Body of pancreas (tissue), 4 donors: ENCODE results near the gene WNT5B. TPM values are rescaled to one million over a fixed set of nuclear protein-coding genes. Genes with fewer than 3 reads are reported as not detected.
"Not testable (repeated sequence)": the region's sequence is repeated elsewhere in the genome, so short reads cannot be mapped to it uniquely, and the experiment has no call there.

ENCODE experiments used
- ATAC-seq: fragments of 150-250 bp; one replicate; pipeline ENCODE4 v1.9.1; 2016
- DNase-seq, 4 donors: peaks; one replicate each; pipeline ENCODE4 v3.0.0-alpha.2; 2019
- H3K27ac ChIP-seq, 4 donors: fragments of 200-600 bp; sonication (generic); 1 replicate in 3 of 4; 2 replicates in 1 of 4; pipeline versions ENCODE4 v1.5.1 to v1.6.1; 2016 to 2019; ENCODE audit warnings: mild to moderate bottlenecking in 1 of 4, mixed read lengths in 1 of 4, moderate library complexity in 1 of 4
- H3K27me3 ChIP-seq, 2 donors: fragments of 200-600 bp; sonication (generic); one replicate each; pipeline ENCODE4 v1.6.0; 2016; ENCODE audit warnings: mild to moderate bottlenecking in 1 of 2
- H3K36me3 ChIP-seq, 2 donors: fragments of 200-600 bp; sonication (generic); replicated peaks in 1 of 2; 2 replicates each; pipeline ENCODE4 v1.5.1; 2016; ENCODE audit warnings: low read depth in 2 of 2; ENCODE audit not compliant: insufficient read depth in 1 of 2
- H3K4me1 ChIP-seq: fragments of 200-600 bp; sonication (generic); one replicate; pipeline ENCODE4 v1.6.0; 2016
- H3K4me3 ChIP-seq, 2 donors: fragments of 200-600 bp; sonication (generic); 1 replicate in 1 of 2; 2 replicates in 1 of 2; pipeline ENCODE4 v1.5.1; 2016 to 2019
- H3K9me3 ChIP-seq, 3 donors: fragments of 200-600 bp; sonication (generic); 1 replicate in 2 of 3; 2 replicates in 1 of 3; pipeline ENCODE4 v1.5.1; 2016
- CTCF ChIP-seq, 7 experiments: fragments of 450-650 bp in 4 of 7; fragments of 200-600 bp in 3 of 7; sonication (generic) in 3 of 7; IDR thresholded peaks; one replicate each; pipeline ENCODE4 v1.5.1; 2016 to 2019; ENCODE audit warnings: antibody characterized with exemption in 7 of 7
- POLR2A ChIP-seq, 3 donors: fragments of 450-650 bp; IDR thresholded peaks; one replicate each; pipeline ENCODE4 v1.6.1; 2016; ENCODE audit warnings: antibody characterized with exemption in 3 of 3, mild to moderate bottlenecking in 2 of 3
- WGBS, 2 donors: methylation state at CpG; one replicate each; pipeline ENCODE4 v1.1.5; 2017; 5-methylcytosine and 5-hydroxymethylcytosine counted together
- intact Hi-C: fragments of 100-400 bp; cut with DNase I; formaldehyde crosslinking; loops from one replicate; pipeline ENCODE4 v1.15.1; 2023
- total RNA-seq, 2 donors: library from RNA; depleted of rRNA; stranded (reverse); fragments of >200 nt; gene quantifications; one replicate each; pipeline ENCODE4 v1.1.0, GENCODE V29; 2016

WNT5B gene
- total RNA-seq, 2 donors from 2014 or later, result not detected

GRCh38 chr12:1691123-1692007, 62.3 kb downstream of the WNT5B start:
- intact Hi-C loops, result no loop called here

GRCh38 chr12:1692226-1692625, 63.2 kb downstream of the WNT5B start:
- intact Hi-C loops, result no loop called here
- 12 to 24% methylated on average over 4 of the region's 4 CpGs for WGBS, 2 donors
- ATAC-seq (no peak), DNase-seq (no peak)
- Histone ChIP-seq H3K4me1 (peaks cover 30% of the 10 kb centered on the region), H3K4me3 (no peak overlapping the region), H3K36me3 (no peaks in the 10 kb centered on the region), H3K27ac (peak overlapping the region in 1 of 4 donors; percentile 20), H3K9me3 (no peaks in the 10 kb centered on the region), H3K27me3 (no peaks in the 10 kb centered on the region)
- no peak for TF ChIP-seq CTCF (IDR thresholded peaks at IDR 0.05)
- TF ChIP-seq POLR2A (IDR thresholded peaks at IDR 0.05), result no peak

More at GRCh38 chr12:1691123-1692007, 62.3 kb downstream of the WNT5B start:
- Histone ChIP-seq H3K27ac (peak overlapping the region; percentile 71 to 98 (median 93)), H3K36me3 (no peaks in the 10 kb centered on the region), H3K4me3 (peak overlapping the region; percentile 65 to 98), H3K9me3 (no peaks in the 10 kb centered on the region), H3K4me1 (peaks cover 23% of the 10 kb centered on the region), H3K27me3 (no peaks in the 10 kb centered on the region)
- WGBS, 2 donors, result 1 to 2% methylated on average over 22 to 55 of the region's 56 CpGs
- ATAC-seq, result peak; percentile 52
- TF ChIP-seq CTCF (IDR thresholded peaks at IDR 0.05), result no peak
- TF ChIP-seq POLR2A (IDR thresholded peaks at IDR 0.05), result peak in 2 of 3 donors; percentile 16 to 31
- peak in 2 of 4 donors; percentile 42 to 50 for DNase-seq

GRCh38 chr12:1692895-1693610, 64.0 kb downstream of the WNT5B start:
- no peaks in the 10 kb centered on the region for H3K9me3 ChIP-seq
- ATAC-seq, result no peak
- DNase-seq, result no peak
- no peak overlapping the region for H3K4me3 ChIP-seq
- H3K4me1 ChIP-seq, result peaks cover 38% of the 10 kb centered on the region
- no peaks in the 10 kb centered on the region for H3K36me3 ChIP-seq
- TF ChIP-seq POLR2A (IDR thresholded peaks at IDR 0.05) (no peak), CTCF (IDR thresholded peaks at IDR 0.05) (no peak)
- H3K27me3 ChIP-seq, result no peaks in the 10 kb centered on the region
- 69 to 77% methylated on average over 15 of the region's 15 CpGs for WGBS, 2 donors
- H3K27ac ChIP-seq, result peak overlapping the region in 1 of 4 donors; percentile 20
- intact Hi-C loops, result no loop called here

- H3K9me3 ChIP-seq, H3K4me3 ChIP-seq, H3K27me3 ChIP-seq, DNase-seq, intact Hi-C loops, H3K36me3 ChIP-seq, H3K27ac ChIP-seq, ATAC-seq: not testable (repeated sequence)
- peaks cover 51% of the 10 kb centered on the region for H3K4me1 ChIP-seq
- WGBS, 2 donors, result 92 to 97% methylated on average over 8 of the region's 8 CpGs
Observed at GRCh38 chr12:1695097-1695496, 66.1 kb downstream of the WNT5B start.
